Upper lobe of left lung (tissue), 6 donors: ENCODE results near the gene ABAT. TPM values are rescaled to one million over a fixed set of nuclear protein-coding genes. Genes with fewer than 3 reads are reported as not detected.

Experiments
- ATAC-seq, 2 donors: fragments of 200-7000 bp; cut with Tn5 transposase; one replicate each; pipeline ENCODE4 v1.9.1; 2022; ENCODE audit warnings: mild to moderate bottlenecking in 2 of 2, moderate library complexity in 2 of 2; ENCODE audit not compliant: low FRiP score in 2 of 2
- DNase-seq, 2 donors: peaks; one replicate each; pipeline ENCODE4 v3.0.0-alpha.2; 2019 to 2020
- H3K27ac ChIP-seq, 4 donors: fragments of 200-600 bp; sonication (generic); one replicate each; pipeline ENCODE4 v1.5.1; 2016 to 2019
- H3K27me3 ChIP-seq, 4 donors: fragments of 200-600 bp; sonication (generic); one replicate each; pipeline ENCODE4 v1.5.1; 2017 to 2019
- H3K36me3 ChIP-seq, 4 donors: fragments of 200-600 bp; sonication (generic); one replicate each; pipeline ENCODE4 v1.5.1; 2016 to 2019
- H3K4me1 ChIP-seq, 4 donors: fragments of 200-600 bp; sonication (generic); one replicate each; pipeline ENCODE4 v1.5.1; 2018 to 2019
- H3K4me3 ChIP-seq, 4 donors: fragments of 200-600 bp; sonication (generic); one replicate each; pipeline ENCODE4 v1.5.1; 2017 to 2019; ENCODE audit warnings: mild to moderate bottlenecking in 2 of 4, moderate library complexity in 1 of 4
- H3K9me3 ChIP-seq, 4 donors: fragments of 200-600 bp; sonication (generic); one replicate each; pipeline ENCODE4 v1.5.1; 2018 to 2019
- CTCF ChIP-seq, 6 experiments: fragments of 450-650 bp in 4 of 6; fragments of 200-600 bp in 2 of 6; sonication (generic) in 2 of 6; IDR thresholded peaks; one replicate each; pipeline ENCODE4 v1.5.1; 2016 to 2019; ENCODE audit warnings: antibody characterized with exemption in 6 of 6
- EP300 ChIP-seq, 4 donors: sonication (generic); formaldehyde crosslinking; IDR thresholded peaks; one replicate each; pipeline ENCODE4 v1.5.1; 2017; ENCODE audit warnings: antibody characterized with exemption in 4 of 4, control low read depth in 2 of 4
- POLR2A ChIP-seq, 4 donors: fragments of 450-650 bp; IDR thresholded peaks; one replicate each; pipeline ENCODE4 v1.5.1; 2016 to 2017; ENCODE audit warnings: antibody characterized with exemption in 4 of 4, mild to moderate bottlenecking in 2 of 4
- POLR2AphosphoS5 ChIP-seq, 2 donors: sonication (generic); formaldehyde crosslinking; IDR thresholded peaks; one replicate each; pipeline ENCODE4 v1.5.1; 2017; ENCODE audit warnings: antibody characterized with exemption in 2 of 2
- WGBS, 2 donors: methylation state at CpG; one replicate each; pipeline ENCODE4 v1.1.5; 2017 to 2018; 5-methylcytosine and 5-hydroxymethylcytosine counted together
- total RNA-seq, 6 donors: library from RNA; depleted of rRNA in 4 of 6; stranded (reverse); fragments of >200 nt in 4 of 6; gene quantifications; one replicate each; pipeline versions ENCODE4 v1.1.0 to v1.2.1, GENCODE V29; 2016 to 2021
- donor health status: DM: no; HTN: no; CAD: no; lungs with moderate emphysema.
- donor health status: DM: no; HTN: yes; CAD: no; lungs with severe emphysema.

ABAT gene
- total RNA-seq, 6 donors from 2014 or later, result 4.7 to 22.0 (median 9.1) TPM

- no peak for DNase-seq
- H3K4me1 ChIP-seq, result peaks cover 0 to 4% (median 0%) of the 10 kb centered on the region in 4 donors
- peaks cover 33 to 90% (median 78%) of the 10 kb centered on the region in 4 donors for H3K36me3 ChIP-seq
These were observed 45.3 kb upstream of the ABAT start for GRCh38 chr16:8628981-8629725.

GRCh38 chr16:8630255-8630953 is 44.0 kb upstream of the ABAT start:
- no peak for DNase-seq

More at GRCh38 chr16:8628981-8629725, 45.3 kb upstream of the ABAT start:
- 93 to 94% methylated on average over 15 to 16 of the region's 16 CpGs for WGBS, 2 donors
- H3K9me3 ChIP-seq, result no peaks in the 10 kb centered on the region
- no peak for TF ChIP-seq POLR2A (IDR thresholded peaks at IDR 0.05)
- no peak for TF ChIP-seq CTCF (IDR thresholded peaks at IDR 0.05)
- TF ChIP-seq EP300 (IDR thresholded peaks at IDR 0.05), result no peak
- TF ChIP-seq POLR2AphosphoS5 (IDR thresholded peaks at IDR 0.05), result no peak
- H3K4me3 ChIP-seq, result no peak overlapping the region
- no peaks in the 10 kb centered on the region for H3K27me3 ChIP-seq
- no peak overlapping the region for H3K27ac ChIP-seq
- no peak for ATAC-seq

GRCh38 chr16:8631373-8631772 is 43.0 kb upstream of the ABAT start:
- peak overlapping the region; percentile 73 to 87 (median 80) for H3K27ac ChIP-seq
- no peak for TF ChIP-seq POLR2AphosphoS5 (IDR thresholded peaks at IDR 0.05)
- TF ChIP-seq EP300 (IDR thresholded peaks at IDR 0.05), result no peak
- no peak for TF ChIP-seq POLR2A (IDR thresholded peaks at IDR 0.05)
- no peak for TF ChIP-seq CTCF (IDR thresholded peaks at IDR 0.05)
- H3K9me3 ChIP-seq, result no peaks in the 10 kb centered on the region
- DNase-seq (no peak), ATAC-seq (no peak)
- WGBS, 2 donors, result 88 to 92% methylated on average over 9 of the region's 9 CpGs
- H3K27me3 ChIP-seq, result no peaks in the 10 kb centered on the region
- H3K4me1 ChIP-seq, result no peaks in the 10 kb centered on the region
- H3K36me3 ChIP-seq, result peaks cover 31 to 93% (median 84%) of the 10 kb centered on the region in 4 donors
- no peak overlapping the region for H3K4me3 ChIP-seq

More at GRCh38 chr16:8630255-8630953, 44.0 kb upstream of the ABAT start:
- Histone ChIP-seq H3K36me3 (peaks cover 35 to 94% (median 84%) of the 10 kb centered on the region in 4 donors), H3K4me3 (no peak overlapping the region), H3K9me3 (no peaks in the 10 kb centered on the region), H3K27me3 (no peaks in the 10 kb centered on the region), H3K27ac (no peak overlapping the region), H3K4me1 (no peaks in the 10 kb centered on the region)
- ATAC-seq, result no peak
- TF ChIP-seq CTCF (IDR thresholded peaks at IDR 0.05), result no peak
- TF ChIP-seq POLR2AphosphoS5 (IDR thresholded peaks at IDR 0.05), result no peak
- TF ChIP-seq EP300 (IDR thresholded peaks at IDR 0.05), result no peak
- TF ChIP-seq POLR2A (IDR thresholded peaks at IDR 0.05), result no peak
- WGBS, 2 donors, result 86 to 96% methylated on average over 4 to 11 of the region's 11 CpGs

GRCh38 chr16:8631818-8632465 is 42.5 kb upstream of the ABAT start:
- peaks cover 34 to 91% (median 83%) of the 10 kb centered on the region in 4 donors for H3K36me3 ChIP-seq
- ATAC-seq (no peak), DNase-seq (no peak)
- peak overlapping the region; percentile 73 to 87 (median 80) for H3K27ac ChIP-seq
- no peak overlapping the region for H3K4me3 ChIP-seq
- TF ChIP-seq CTCF (IDR thresholded peaks at IDR 0.05), result no peak
- TF ChIP-seq POLR2A (IDR thresholded peaks at IDR 0.05), result no peak
- no peak for TF ChIP-seq EP300 (IDR thresholded peaks at IDR 0.05)
- no peak for TF ChIP-seq POLR2AphosphoS5 (IDR thresholded peaks at IDR 0.05)
- no peaks in the 10 kb centered on the region for H3K27me3 ChIP-seq
- 68 to 76% methylated on average over 14 to 15 of the region's 15 CpGs for WGBS, 2 donors
- H3K4me1 ChIP-seq, result no peaks in the 10 kb centered on the region
- H3K9me3 ChIP-seq, result no peaks in the 10 kb centered on the region
